SW480 (cell line): Measurements from ENCODE around the gene COG4.

ENCODE experiments used
- DNase-seq: peaks from one replicate; pipeline ENCODE4 v3.0.0-alpha.2; 2016; ENCODE audit warnings: low spot score

COG4 gene

GRCh38 chr16:70434484-70435260 lies 88.7 kb downstream of the COG4 start:
- no peak for DNase-seq

GRCh38 chr16:70433458-70434103 lies 89.8 kb downstream of the COG4 start:
- DNase-seq = no peak

GRCh38 chr16:70432723-70433457 lies 90.5 kb downstream of the COG4 start:
- DNase-seq = no peak

- DNase-seq = no peak
Measured at GRCh38 chr16:70432356-70432722, 91.0 kb downstream of the COG4 start.

GRCh38 chr16:70430667-70431536 lies 92.5 kb downstream of the COG4 start:
- DNase-seq = no peak
